SH-SY5Y (cell line): ENCODE results near the gene IFNK.

Experiments used
- GATA2 ChIP-seq: IDR thresholded peaks from 2 replicates; pipeline ENCODE4 v1.6.1; 2011; ENCODE audit warnings: mild to moderate bottlenecking, low read depth, low read length
- GATA3 ChIP-seq: IDR thresholded peaks from 2 replicates; pipeline ENCODE4 v1.6.1; 2011; ENCODE audit warnings: low read depth, mild to moderate bottlenecking, low read length, moderate library complexity

IFNK gene

DNA sequence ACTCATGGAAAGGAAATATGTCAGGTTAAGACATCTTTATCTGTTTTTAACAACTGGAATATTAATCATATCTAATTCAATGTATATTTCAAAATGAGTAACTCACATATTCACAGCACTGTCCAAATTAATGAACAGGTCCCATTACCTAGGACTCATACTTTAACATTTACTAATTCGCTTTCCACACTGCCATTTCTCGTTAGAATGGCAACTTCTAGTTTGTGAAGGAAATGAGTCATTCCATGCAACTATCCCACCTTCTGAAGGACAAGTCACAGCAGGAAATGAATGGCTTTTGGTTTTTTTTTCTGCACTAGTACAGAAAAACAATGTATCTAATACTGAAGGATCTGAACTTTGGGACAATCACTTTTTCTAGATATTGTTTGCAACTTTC lies 24.6 kb upstream of the IFNK start:
- TF ChIP-seq GATA3 (no peak), GATA2 (no peak)

DNA sequence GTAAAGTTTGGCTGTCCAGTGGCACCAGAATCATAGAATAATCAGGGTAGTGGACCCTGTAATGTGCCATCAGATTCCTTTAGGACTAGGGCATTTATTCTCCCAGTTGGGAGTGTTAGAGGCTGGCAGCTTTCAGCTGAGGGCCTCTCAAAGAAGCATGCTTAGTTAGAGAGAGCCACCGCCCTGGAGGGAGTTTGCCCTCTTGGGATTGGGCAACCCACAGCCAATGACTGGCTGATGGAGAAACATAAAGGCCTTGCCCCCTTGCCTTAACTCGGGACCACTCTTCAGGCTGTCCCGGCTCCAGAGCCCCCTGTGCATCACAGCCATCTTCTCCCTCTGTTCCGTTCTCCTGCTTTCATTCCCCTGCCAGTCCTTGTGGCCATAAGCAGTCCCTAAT lies 20.5 kb upstream of the IFNK start:
- no peak for TF ChIP-seq GATA3
- no peak for TF ChIP-seq GATA2

DNA sequence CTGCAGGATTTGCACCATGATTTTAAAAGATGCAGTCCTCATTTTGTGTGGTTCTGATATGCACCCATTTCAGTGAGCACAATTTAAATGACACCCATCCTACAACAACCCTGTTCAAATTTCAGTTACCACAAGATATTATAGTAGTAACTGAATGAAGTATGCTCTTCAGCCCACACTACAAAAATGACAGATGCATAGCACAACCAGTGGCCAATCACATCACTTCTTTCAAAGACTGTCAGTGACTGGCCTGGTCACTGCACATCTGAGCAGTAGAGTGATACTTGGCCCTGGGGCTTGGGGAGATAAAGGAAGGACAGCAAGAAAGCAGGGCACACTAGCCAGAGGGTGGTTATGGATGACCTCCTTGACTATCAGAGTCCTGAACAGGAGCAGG lies 19.8 kb upstream of the IFNK start:
- no peak for TF ChIP-seq GATA3
- no peak for TF ChIP-seq GATA2

DNA sequence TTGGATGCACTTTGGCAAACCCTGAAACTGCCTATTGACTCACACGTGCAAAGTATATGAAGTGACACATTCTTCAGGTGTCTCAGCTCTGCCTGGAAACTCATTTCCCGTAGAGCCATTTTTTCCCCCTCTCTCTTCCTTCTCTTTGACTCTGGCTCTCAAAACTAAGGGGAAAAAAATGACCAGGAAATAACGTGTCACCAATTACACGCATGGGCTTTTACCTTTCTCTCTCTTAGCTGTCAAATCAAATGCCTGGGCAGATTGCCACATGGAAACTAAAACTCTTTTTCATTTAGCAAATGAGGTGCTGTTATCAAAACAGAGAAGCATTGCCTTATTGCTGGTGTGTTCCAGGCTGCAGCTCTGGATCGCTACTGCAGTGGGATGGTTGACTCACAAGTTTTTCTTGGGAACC lies 18.3 kb upstream of the IFNK start:
- TF ChIP-seq GATA3 (no peak), GATA2 (no peak)

DNA sequence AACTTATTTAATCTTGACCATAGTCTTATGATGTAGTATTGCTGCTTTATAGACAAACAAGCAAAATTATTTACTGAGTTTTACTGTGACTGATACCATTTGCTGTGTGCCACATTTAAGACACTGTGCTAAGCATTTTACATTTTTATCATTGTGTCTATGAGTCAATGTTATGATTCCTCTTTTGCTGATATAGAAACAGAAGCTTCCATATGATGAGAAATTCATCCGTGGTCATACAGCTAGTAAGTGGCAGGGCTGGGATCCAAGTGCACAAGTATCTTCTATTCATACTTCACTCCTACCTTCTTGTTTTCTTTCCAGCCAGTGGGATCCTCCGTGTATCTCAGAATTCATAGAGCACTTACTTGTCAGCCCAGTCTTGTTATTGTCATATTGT lies 17.1 kb upstream of the IFNK start:
- TF ChIP-seq GATA2 (no peak), GATA3 (no peak)

DNA sequence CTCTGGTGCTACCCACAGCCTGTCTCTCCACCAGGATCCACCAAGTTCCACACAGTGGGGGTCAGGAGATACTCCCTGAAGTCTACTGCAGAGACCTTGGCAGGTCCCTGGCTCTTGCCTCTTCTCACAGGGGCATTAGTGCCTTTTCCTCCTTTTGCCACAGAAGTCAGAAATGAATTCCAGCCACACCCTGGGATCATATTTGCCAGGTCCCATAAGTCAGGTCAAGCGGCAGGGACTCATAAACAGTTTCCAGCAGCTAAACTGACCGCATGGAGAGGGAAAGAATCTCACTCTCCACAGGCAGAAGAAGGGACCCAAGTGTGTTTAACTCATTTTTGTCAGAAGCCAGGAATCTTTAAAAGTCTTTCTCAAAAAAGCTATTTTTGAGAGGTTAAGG lies 13.3 kb upstream of the IFNK start:
- TF ChIP-seq GATA2: no peak
- no peak for TF ChIP-seq GATA3

DNA sequence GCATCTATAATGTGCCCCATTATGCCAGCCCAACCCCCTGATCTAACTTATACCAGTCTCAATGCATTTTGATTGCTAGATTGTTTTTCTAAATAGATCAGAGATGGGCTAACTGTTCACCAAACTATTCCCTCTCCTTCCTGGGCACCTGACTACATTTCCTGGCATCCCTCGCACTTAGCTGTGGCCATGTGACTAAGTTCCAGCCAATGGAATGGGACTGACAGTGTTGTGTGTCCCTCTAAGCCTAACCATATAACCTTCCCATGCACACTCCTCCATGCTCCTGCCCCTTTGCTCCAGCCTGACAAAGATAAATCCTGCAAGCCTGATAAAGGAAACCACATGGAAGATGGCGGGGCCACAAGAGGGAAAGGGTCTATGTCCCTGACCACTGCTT lies 12.3 kb upstream of the IFNK start:
- TF ChIP-seq GATA3 (no peak), GATA2 (no peak)

DNA sequence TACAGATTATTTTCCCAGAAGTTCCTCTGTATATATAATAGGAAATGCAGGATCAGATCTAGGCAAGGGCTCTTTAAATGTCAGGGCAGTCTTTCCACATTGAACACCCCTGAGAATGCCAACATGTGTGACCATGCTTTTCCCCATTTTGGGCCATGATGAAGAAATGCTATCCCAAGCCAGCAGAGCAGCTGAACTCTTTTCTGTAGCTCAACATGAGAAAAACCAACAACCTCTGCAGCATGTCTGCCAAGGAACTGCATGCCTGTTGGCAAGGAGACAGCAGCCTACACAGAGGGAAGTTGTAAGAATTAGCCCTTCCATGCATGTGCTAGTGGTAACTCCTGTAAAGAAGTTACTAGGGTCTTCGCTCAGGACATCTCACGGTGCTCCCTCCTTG lies 9.5 kb upstream of the IFNK start:
- TF ChIP-seq GATA3 (no peak), GATA2 (no peak)

DNA sequence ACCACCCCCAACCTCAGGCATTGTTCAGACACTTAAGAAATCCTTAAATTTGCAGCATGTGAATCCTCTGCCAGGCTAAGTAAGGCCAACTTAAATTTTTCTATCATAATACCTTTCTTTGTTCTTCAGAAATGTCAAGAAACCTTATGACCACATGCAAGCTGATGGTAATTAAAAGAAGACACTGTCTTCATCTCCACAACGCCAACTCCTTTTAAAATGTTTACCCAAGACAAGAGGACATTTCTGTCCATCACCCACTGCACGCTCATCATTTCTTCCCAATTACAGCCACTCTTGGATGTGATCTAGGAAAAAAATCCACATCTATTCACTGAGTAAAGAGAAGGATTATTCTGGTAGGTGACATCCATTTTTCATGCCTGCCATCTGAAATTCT lies 6.1 kb upstream of the IFNK start:
- TF ChIP-seq GATA2 (no peak), GATA3 (no peak)

DNA sequence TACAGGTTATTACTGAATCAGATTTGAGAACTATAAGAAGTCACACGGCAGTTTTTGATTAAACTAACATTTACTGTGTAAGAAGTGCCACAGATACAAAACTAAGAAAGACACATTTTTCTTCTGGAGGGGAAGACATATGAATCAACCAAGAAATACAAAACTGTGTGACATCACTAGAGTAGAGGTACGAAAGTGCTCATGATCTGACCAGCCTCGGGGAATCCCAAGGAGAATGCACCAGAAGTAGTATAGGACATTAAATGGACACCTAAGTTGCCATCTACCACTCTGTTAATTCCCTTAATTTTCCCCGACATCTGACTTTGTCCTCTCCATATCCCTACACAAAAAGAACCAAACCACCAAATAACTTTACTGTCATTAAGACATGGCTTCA lies 5.3 kb upstream of the IFNK start:
- TF ChIP-seq GATA2 (no peak), GATA3 (no peak)

DNA sequence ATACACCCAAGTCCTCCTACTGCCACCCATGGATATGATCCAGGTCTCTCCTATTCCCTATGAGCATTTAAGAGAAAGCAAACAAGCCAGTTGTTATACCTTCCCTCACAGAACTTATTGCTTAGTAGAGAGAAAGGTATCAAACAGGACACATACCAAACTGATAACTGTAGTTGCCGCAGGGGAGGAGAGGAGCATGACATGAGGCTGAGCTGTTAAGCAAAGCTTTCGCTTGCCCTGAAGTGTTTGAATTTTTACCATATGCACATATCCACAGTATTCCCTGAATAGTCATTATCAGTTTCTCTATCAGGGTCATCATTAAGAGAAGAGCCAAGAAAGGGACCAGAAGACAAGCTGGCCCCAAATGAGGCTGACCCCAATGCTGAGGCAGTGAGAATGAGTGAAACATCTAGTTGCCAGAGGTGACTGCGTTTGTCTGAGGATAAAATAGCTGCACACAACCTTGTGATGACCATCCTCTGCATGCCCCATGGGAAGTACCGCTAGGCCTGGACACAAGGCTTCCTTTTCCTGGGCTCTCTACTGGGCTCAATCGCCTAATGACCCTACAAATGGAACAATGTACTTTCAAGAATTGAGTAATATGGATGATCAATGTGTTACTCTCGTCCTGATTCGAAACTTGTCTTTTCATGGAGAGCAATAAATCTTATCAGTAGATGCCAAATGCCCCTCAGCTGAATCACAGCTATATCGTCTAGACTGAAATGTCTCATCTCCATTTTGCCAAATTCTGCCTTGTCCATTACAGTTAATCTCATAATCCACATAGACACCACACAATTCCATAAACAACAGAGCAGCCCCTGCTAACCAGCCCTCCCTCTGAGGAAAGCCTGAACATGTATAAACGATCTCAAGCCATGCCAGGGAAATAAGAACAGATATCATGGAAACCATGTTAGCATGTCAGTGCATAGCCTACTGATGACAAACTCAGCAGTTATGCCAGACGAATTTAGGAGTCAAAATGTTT lies 4.3 kb upstream of the IFNK start:
- TF ChIP-seq GATA2 (no peak), GATA3 (no peak)

DNA sequence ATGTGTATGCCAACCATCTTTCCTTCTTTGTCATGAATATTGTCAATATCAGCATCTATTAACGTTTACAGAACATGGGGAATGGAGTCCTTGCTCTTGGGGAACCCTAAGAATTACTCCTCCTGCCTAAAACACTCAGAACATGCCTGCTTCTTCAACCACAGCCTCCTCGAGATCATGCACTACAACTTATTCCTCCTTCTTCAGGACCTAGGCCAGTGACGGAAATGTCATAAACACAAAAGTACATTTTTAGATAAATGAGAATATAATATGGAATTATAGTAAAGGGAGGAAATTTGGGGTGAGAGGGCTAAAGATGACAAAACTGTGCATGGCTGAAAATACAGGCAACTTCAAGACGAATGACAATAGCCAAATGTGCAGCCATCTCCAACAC lies 3.1 kb upstream of the IFNK start:
- TF ChIP-seq GATA3 (no peak), GATA2 (no peak)

DNA sequence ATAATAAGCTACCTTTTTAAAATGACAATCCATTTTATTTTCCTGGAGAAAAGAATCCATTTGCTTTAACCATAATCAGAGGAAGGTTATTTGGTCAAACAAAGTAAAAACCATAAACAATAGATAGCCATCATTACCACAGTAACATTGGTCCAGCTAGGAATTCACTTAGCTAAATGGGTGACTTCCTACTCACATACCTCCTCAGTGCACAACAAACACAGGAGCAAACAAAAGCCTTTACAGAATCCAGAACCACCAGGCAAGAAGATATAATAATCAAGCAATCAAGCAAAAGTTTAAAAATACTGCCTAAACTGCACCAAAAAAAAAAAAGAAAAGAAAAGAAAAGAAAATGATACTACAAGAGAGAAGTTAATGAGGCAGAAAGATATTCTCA lies 949 bp upstream of the IFNK start:
- no peak for TF ChIP-seq GATA3

DNA sequence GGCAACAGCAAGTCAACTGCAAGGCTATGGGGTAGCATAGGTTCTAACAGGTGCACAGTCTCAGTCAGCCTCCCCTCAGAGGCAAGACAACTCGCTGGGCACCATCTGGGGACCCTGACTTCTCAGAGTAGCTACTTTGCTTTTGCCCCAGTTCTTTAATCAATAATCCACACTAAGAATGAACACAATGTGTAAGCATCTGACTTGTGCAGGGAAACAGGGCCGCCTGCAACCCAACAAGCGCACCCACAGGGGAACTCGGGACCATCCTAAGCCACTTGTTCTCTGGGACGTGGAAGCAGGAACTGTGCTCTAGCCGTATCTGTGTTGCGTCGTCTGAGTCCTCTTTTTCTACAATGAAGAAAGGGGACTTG lies 3.6 kb downstream of the IFNK start:
- no peak for TF ChIP-seq GATA2
- no peak for TF ChIP-seq GATA3

DNA sequence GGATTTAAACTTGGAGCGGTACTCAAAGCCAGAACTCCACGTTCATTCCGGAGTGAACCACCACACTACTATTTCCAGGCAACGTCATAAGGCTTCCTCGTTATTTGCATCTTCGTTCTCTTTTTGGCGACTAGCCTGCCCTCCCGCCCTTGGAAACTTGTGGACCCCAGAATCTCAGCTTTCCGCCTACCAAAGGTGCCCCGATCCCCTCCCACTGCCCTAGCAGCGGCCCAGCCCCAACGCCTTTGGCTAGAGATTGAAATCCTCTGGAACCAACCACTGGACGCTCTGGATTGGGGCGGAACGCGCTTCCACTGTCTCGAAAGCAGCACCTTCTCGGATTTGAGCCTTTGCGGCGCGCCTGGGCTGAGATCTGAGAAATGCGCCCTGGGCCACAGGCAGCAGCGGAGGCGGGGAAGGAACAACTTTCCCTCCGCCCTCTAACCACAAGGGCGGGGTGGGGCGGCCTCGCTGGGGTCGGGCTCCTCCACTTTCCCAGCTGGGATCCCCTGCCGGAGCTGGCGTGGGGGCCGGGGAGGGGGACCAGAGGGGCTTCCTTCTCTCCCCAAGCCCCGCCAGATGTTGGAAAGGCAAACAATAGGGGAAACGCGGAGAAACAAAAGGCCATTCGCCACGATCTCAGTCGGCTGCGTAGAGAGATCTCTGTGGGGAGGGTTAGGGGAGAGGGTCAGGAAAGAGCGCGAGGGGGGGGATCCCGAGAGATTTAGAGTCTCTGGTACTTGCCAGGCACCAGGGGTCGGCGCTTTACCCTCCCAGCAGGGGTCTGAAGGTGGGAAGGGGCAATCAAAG lies 4.2 kb downstream of the IFNK start:
- TF ChIP-seq GATA3 (no peak), GATA2 (no peak)

DNA sequence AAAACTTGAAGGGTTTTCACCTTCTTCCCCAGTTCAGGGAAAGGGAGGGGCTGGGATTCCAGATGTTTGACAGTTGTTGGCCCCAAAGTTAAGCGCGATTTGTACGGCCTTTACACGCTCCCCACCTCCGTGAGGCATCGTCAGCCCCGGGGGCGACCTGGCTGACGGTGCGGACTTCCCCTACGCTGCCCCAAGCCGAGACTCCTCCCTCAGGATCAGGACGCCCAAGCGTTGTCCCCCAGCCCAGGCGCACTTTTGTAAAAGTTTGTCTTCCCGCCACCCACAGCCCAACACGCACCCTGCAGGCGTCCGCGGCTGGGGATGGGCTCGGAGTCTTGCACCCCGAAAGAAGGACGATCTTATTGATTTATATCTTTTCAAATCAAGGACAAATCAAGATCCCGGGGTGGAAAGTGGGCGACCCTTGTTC lies 4.8 kb downstream of the IFNK start:
- TF ChIP-seq GATA3 (no peak), GATA2 (no peak)
